HG03139 (cell line): ENCODE data around the gene NAP1L5.

Source experiments
- ATAC-seq: cut with Tn5 transposase; IDR thresholded peaks from one replicate; pipeline ENCODE4 v1.9.1; 2021; ENCODE audit not compliant: unreplicated experiment

NAP1L5 gene, protein sequence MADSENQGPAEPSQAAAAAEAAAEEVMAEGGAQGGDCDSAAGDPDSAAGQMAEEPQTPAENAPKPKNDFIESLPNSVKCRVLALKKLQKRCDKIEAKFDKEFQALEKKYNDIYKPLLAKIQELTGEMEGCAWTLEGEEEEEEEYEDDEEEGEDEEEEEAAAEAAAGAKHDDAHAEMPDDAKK

DNA sequence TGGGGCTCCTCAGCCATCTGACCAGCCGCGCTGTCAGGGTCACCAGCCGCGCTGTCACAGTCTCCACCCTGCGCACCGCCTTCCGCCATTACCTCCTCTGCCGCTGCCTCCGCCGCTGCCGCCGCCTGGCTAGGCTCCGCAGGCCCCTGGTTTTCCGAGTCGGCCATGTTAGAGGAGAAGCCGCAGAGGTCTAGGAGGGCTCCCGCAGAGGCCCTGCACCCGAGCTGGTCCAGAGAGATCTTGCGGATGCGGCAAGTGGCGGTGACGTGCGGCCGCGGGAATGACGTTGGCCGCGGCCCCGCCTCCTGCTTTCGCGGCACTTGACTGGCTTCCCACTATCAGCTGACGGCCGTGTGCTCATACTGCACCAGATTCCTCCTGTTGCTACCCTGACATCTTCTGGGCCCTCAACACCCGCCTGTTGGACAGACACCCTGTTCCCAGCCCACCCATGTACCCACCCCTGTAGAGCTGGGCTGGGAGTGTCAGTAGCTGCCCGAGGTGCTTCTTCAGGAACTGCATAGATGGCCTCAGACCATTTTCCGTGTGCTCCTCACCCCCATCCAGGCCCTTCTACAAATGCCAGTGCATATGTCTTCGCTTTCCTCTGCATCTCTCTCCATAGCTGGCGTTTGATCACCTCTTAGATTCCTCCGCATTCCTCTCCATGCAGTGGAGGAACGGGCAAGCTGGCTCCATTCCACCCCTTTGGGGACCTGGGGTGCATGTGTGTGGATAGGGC, at the start of gene NAP1L5:
Gene NAP1L5, minus strand, starts transcription at position 242 of the 742 bp plus-strand sequence. Its CDS starts 75 bp downstream, at position 167.
- peak; percentile 90 for ATAC-seq

DNA sequence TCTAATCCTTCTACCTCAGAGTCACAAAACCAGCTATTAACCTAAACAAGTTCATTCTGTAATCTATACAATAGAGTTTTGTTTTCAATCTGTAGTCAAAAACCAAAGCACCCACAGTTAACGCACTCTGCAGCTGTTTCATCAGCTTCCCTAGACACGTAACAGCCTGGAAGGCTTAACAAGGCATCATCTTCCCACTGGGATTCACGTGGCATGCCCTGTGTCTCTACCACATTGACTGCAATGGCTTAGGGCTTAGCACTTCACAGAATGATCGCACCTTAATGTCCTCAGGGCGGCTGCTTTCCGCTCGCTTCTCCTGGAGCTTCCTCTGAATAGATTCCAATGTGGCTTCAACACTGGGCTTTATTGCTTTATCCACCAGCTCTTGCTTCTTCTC, 49.7 kb upstream of the NAP1L5 start:
- ATAC-seq: no peak

DNA sequence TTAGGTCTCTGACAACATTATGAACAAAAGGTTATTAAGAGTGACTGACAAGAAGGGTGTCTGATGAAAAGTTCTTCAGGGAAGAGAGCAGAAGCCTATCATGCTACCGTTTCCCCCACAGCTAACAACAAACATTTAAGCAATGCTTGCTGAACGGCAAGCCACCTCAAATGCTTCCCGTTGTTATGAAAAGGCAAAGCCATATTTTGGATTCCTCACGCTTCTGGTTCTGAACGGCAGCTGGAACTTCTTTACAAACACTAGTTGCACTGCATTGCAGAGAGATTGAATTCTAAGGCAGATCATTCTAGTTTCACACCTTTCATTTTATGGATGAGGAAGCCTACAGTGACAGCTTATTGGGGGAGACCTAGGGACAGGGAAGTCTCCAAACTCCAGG, 48.6 kb upstream of the NAP1L5 start:
- no peak for ATAC-seq

DNA sequence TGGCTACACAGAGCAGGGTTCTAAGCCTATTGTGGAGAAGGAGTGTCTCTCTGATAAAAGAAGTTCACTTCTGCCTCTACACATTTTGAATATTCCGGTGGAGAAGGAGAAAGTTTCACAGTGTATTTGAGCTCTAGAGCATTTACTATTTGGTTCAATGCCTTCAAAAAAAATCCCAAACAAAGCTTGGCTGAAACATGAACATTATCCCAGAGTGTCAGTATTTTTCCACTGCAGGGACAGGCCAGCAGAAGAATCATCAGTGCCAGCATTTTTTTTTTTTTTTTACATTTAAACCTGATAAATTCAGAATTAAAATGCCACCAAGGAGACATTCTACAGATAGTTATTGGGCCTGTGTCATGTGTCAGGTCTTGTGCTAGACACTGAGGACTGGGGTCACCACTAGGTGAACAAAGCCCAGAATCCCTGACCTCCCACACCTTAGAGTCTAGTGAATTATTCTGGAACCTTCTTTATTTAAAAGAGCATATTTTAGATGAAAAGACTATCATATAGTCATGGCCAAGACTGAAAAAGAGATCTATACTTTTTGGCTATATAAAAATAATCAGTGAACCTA, 48.0 kb upstream of the NAP1L5 start:
- ATAC-seq: no peak

DNA sequence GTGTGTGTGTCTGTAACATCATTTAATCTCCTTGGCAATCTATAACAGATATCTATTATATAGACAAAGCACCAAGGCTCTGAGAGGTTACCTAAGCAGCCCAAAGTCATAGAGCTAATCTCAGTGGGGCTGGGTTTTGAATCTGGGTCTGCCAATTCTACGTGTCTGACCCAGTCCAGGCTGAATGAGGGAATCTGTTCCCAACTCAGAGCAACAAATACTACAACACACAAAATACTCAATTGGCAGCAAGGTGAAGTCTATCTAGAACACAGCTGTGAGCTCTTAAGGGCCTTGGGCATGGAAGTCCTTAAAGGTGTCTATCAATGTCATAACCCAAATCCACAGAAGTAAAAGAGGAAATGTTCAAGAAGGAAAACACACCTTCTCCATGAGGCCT, 47.5 kb upstream of the NAP1L5 start:
- ATAC-seq: no peak

DNA sequence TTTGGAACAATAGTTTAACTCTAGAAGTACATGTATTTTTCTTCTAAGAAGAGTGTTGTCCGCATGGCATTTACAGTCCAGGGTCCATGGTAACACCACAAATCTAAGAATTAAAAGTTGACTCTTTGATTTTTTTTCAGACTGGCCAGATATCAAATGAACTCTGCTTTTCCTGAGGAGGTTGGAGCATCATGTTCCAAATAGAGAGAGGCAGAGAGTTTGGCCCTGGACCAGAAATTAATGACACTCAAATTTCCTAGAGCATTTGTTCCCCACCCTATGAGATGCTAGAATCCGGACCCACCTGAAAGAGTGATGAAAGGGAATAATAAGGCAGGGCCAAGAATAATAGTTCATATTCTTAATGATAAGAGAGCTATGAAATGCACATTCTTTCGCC, 47.0 kb upstream of the NAP1L5 start:
- no peak for ATAC-seq

DNA sequence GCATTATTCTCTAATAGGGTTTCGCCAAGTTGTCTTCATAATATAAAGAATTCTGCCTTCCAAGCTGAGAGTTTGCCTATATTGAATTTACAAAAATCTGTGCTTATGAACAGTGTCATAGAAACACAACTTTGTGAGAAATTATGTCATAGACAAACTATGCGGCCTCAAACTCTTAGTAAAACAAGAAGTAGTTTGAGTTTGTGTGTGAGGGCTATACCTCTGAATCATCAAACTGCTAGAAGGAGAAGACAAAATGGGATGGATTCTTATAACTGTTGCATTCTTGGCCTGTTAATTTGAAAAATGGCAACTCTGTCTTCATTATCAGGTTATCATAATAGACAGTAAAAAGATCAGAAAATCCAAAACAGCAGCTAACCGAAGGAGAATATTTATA, 46.1 kb upstream of the NAP1L5 start:
- no peak for ATAC-seq

DNA sequence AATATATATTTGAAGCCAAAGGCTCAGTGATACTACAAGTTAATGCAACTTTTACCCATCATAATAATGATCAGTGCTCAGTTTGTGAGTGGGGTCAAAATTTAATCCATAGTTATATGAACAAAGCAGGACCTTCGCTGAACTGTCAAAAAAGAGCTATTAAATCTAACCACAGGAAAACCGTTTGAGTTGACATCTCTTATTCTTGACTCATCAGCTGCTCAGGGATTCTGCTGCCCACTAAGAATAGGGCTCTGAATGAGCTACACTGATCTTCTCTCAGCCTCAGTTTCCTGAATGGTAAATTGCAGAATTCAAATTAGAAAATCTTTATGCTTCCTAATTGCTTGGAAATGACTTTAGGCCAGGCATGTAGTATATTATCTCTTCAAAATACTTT, 44.9 kb upstream of the NAP1L5 start:
- no peak for ATAC-seq

DNA sequence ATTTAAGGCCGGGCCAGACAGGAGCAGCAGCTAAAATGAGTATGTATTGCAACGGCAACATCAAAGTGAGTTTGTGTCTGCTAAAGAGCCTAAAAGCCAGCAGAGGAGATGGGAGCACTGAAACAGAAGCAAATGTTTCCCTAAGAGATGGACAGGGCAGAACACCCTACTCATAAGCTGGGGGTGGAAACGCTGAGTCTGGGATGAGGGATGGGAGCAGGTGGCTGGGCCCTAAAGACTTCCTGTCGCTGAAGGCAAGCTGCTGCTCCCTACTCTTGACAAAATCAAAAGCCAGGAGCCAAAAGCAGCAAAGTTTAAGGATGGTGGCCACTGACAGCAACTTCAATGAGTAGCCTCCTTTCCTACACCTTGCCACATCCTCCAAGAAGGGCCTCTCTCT, 40.6 kb upstream of the NAP1L5 start:
- ATAC-seq: no peak

DNA sequence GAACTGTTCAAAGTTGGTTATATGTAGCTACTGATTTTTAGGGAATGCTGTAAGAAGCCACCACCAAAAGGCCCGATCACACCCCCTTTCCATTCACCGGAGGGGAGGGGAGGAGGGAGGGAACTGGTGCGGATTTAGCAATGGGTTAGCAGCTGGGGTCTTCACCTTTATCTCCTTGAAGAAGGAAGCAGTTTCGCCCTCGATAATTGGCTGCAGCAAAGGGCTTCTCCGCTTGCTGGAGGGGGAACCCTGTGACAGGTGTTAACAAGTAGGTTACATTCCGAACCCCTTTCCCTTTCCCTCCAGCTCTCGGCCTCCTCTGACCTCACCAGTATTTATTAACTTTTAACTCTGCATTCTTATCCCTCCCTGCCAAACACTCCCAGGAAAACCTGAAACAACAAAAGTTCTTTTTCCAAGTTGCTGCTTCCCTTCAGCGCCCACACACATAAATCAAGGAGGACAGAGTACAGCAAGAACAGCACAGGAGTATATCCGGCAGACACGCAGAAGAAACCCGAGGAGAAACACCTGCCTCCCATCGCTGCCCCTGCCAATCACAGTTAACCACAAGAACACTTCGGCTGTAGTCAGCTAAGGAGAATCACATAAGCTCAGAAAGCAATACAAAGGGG, 39.8 kb upstream of the NAP1L5 start:
- peak; percentile 98 for ATAC-seq

DNA sequence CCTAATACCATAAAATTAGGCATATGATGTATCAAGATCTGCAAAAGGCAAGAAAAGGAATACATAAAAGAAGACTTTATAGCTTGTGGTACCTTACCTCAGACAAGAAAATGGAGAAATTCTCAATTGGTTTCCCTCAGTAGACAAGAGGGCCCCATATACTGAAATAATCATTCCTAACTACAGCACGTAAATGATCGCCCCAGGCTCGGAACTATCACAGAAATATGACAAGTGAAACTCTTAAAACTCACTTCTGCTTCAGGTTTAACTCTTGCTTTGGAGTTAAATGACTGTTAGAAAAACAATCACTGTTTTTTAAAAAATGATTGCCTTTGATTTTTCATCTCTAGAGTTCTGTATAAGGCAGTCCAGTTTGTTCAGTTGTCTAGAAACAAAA, 38.6 kb upstream of the NAP1L5 start:
- no peak for ATAC-seq

DNA sequence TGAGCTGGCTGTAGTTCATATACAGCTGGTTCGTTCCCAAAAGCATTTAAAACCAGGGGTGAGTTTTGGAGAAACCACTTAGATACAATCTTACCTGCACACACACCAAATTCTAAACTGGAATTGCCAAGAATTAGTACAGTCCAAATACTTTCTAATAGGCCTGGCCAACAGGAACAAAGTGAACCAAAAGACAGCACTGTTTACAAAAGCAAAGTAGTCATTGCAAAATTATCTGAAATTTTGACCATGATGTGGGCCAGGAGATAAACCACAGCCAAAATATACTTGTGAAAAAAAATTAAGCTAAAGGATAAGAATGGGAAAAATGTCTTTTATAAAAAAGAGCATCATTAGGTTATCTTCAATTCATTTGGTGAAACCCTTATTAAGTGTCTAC, 37.9 kb upstream of the NAP1L5 start:
- no peak for ATAC-seq

DNA sequence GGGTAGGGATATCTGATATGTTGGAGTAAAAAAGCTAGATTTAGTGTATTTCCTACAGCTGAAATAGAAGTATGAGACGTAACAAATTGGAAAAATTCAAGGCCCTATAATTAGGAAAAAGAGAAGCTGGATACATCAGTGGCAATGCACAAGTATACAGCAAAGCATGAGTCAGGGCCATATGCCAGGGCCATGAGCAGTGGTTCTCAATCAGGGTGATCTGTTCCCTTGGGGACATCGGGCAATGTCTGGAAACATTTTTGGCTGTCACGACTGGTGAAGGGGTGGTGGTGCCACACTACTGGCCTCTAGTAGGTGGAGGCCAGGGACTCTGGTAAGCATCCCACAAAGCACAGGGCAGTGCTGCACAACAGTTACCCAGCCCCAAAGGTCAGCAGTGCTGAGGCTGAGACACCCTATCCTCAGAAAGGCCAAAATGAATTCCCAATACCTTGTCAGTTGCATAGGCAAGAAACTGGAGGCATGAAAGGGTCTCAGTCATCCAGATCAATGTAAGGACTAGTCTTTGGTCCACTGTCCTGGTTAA, 36.8 kb upstream of the NAP1L5 start:
- no peak for ATAC-seq

DNA sequence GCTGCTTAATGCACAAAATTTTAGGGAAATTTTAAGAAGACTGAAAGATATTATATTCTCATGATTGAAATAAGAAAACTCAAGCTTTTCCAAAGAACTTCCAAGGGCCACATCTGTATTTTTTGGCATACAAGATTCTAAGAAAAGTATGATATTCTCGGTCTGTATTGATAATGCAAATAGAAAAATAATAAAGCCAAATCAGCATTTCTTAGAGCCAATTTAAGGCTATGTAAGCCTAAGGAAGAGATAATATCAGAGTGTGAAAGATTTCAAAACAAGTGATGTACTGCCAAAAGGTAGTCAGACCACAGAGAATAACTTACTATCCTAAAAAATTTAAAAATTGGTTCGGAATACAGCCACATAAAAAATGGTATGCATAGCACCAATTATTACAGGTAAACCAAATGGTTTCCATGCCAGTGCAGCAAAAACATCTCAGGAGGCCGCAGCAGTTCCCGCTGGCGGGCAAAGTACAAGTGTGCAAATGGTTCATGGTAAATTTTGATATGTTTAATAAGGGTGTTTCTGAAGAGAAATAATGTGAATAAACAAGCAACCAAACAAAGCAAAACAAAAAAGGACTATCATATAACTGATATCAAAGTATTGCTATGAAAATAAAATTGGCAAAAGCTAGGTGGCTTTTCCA, 35.2 kb upstream of the NAP1L5 start:
- ATAC-seq: no peak

DNA sequence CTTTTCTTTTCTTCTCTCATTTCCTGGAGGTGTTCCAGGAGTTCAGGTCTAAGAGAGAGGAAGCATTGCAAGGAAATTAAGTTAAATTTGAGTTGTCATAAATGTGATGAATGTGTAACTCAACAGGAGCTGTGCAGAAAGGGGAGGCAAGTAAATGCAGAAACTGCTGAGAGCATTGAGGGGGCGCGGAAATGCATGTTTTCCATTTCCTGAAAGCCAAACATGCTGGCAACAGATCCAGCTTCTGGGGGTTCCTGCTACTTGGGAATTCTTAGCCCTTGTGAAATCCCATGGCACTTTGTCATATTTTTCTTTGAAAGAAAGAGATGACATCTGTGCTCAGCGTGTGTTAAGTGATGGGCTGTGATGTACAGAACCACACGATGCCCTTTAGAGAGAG, 33.8 kb upstream of the NAP1L5 start:
- ATAC-seq: no peak

DNA sequence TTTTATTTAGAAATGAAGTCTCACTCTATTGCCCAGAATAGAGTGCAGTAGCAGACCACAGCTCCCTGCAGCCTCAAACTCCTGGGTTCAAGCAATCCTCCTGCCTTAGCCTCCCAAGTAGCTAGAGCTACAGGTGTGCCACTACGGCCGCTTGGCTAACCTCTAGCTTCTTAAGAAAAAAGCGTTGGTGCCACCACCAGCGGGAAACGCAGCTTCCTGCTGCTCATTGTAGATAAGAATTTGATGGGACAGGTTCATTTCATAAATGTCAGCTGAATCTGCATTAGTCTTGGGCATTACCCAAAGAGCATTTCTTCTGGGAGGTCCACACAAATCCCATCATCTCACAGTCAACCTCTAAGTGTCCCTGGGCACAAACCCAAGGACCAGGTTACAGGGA, 33.2 kb upstream of the NAP1L5 start:
- no peak for ATAC-seq

DNA sequence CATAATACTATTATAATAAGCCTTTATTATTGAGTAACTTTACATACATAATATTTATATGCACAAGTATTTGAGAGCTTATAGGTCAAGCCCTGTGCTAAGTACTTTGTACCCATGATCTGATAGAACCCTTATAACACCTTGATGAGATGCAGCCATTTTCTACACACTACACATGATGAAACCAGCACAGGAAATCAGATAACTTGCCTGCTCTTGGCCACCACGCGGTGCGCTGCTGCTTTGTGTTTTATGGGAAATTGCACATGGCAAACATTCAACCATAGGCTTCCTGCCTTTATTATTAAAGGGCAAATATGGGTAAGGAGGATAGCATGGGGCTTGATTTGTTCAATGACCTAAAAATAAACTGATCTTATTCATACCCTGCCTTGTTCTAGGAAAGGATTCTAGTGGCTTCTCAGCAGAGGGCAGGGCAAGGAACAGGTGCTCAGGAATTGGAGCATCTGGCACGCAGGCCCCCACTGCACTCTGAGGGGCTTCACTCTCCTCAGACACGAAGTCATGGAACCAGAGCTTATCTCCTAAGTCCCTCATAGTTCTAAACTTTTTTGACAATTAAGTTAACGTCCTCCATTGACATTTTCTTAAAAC, 31.6 kb upstream of the NAP1L5 start:
- ATAC-seq: no peak

DNA sequence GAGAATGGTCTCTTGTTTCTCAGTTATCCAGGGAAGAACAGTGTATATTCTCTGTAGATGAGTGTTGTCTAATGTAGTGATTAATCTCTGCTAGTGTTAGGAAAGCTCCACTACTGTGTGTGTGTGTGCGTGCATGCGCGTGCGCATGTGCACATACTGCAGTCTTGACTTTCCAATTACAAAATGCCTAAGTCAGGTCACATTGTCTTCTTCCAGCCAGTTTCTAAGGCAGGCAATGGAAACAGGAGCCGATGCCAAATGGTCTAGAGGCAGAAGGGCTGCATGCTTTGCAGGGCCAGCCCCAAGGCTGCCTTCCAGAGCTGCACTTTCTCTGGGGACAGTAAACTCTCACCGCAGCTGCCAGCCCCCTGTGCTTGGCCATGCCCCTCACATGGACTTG, 30.5 kb upstream of the NAP1L5 start:
- ATAC-seq: no peak

DNA sequence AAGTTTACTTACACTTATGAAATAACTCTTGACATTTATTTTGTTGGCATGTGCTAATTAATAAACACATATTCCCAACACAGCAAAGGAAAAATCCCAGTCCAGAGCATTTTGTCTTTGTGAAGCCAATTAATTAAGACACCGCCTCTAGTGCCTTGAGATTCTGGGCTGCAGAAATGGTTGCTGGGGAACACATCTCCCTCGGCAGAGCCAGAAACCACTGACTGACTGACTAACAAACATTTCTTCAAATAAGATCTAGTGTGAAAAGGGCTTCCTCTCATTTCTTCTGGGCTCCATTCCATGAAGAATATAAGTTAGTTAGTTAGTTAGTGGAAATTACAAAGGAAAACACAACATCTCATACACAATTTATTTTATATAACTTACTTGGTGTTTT, 28.4 kb upstream of the NAP1L5 start:
- ATAC-seq: no peak

DNA sequence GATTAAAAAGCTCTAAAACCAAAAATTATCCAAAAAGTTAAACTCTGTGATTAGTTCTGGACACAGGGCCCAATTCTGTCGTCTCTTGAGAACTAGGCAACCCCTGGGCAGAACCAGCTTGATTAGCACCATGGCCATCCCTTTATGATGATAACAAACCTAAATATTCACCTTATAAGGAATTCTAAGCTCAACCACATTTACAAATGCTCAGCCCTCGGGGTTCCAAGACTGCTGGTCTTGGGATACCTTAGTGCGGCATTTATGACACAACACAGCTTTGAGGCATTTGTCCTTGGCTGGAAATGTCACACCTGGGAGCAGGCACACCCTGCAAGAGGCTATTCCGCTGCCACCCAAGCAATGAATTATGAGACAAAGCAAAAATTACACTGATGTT, 27.5 kb upstream of the NAP1L5 start:
- ATAC-seq: no peak

DNA sequence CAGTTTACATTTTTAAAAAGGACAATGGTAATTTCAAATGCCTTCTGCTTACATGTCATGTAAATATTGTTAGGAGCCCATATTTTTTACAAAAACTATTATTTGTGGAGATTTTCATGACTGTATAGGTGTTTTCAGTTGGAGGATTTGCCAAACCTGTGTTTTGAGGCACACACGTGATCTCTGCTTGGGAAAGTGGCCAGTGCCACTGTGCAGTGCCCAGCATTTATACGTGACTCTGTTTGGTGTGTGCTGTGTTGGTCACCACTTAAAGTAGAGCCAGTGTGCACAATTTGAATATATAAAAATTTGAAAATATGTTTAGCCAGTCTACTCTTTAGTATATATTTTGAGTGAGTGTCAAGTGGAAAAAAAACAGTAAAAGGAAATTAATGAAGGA, 26.8 kb upstream of the NAP1L5 start:
- ATAC-seq: no peak
